GM18520 (cell line): ENCODE measurements around the gene PPP2R2C.

Experiments used
- ATAC-seq: cut with Tn5 transposase; IDR thresholded peaks from one replicate; pipeline ENCODE4 v1.9.1; 2021; ENCODE audit not compliant: unreplicated experiment

The PPP2R2C gene

DNA sequence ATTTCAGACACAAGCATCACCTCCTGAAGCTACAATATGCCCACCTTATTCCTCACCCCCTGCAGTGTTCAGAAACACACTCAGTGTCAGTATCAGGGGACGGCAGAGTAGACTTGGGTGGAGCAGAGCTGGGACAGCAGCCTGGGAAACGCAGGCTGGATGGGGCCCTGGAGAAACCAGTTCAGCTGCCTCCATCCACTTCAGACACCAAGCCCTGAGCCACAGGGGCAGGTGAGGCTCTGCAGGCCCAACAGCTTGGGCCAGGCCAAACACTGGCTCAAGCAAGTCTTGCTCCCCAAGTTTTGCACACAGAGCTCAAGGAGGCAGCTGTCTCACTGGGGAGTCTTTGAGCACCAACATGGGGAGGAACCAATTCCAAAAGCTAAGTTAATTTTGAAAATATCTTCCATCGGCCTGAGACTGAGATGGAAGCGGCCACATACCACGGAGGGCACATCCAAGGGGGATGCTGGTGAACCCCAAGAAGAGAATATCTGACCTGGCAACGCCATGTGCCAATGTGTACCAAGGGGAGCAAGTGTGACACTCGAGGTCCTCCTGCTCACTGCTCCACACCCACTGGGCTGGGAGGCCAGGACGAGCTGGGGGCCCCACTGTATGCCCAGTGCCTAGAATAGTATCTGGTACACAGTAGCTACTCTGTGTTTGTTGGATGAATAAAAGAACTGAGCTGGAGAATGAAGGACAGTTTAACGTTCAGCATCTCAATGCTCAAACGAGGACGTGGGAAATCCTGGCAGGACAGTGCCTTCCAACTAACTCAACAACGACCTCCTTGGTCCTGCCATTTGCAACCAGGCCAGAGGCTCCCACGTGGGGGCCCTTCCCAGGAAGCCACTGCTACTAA lies 45.6 kb downstream of the PPP2R2C start:
- no peak for ATAC-seq

GRCh38 chr4:6425911-6426310 lies 46.5 kb downstream of the PPP2R2C start:
- no peak for ATAC-seq

GRCh38 chr4:6425336-6425735 lies 47.1 kb downstream of the PPP2R2C start:
- no peak for ATAC-seq

GRCh38 chr4:6424425-6424824 lies 48.0 kb downstream of the PPP2R2C start:
- ATAC-seq: no peak

DNA sequence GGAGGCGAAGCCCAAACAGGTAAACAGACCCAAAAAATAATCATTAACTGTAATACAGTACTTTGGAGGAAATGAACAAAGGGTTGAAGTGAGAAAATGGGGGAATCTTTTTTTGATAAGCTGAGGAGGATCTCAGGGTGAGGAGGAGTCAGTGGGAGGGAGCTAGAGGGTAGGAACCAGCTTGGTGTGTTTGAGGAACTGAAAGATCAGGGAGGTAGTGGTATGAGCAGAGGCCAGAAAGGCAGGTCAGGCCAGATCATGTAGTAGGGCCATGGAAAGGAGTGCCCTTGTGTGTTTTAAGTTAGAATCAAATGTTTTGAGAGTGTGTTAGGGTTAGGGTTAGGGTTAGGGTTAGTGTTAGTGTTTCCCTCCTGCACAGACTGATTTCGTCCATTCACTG lies 48.8 kb downstream of the PPP2R2C start:
- peak; percentile 69 for ATAC-seq

- ATAC-seq: no peak
These were observed 49.5 kb downstream of the PPP2R2C start for GRCh38 chr4:6422866-6423265.

DNA sequence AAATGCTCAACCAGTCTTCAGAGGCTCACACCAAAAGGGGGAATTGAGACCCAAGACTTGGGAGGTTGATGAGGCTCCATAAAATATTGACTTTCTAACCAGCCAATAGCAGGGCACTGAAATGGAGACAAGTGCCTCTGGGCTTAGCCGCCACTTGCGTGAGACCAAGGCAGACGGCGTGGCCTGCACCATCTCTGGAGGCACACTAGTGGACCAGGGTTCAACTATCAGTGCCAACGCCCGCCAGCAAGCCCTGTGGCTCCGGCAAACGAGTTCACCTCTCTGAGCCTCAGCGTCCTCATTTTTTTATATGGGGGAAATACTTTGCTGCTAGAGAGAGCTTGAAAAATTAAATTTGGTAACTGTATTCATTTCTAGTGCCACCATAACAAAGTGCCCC lies 50.3 kb downstream of the PPP2R2C start:
- ATAC-seq: no peak

GRCh38 chr4:6421397-6421796 lies 51.0 kb downstream of the PPP2R2C start:
- no peak for ATAC-seq

DNA sequence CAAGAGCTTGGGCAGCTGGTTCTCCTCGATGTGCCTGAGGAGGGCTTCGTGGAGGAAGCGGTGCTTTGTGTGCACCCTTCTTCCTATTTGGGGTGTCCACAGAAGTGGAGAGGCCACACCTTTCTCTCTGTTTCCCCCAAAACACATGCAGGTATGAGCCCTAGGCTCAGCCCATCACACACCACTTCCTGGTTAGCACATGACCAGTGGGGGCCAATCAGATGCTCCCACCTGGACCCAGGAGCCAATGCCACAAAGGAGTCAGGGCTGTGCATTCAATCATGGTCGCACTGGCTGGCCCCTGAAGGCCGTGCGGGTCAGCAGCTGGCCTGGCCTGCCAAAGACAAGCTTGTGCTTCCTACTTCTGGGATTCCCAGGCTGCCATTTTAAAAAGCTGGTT lies 51.4 kb downstream of the PPP2R2C start:
- ATAC-seq: no peak

- ATAC-seq: no peak
These were observed 52.4 kb downstream of the PPP2R2C start for GRCh38 chr4:6420036-6420435.

GRCh38 chr4:6419452-6420028 lies 52.9 kb downstream of the PPP2R2C start:
- no peak for ATAC-seq

DNA sequence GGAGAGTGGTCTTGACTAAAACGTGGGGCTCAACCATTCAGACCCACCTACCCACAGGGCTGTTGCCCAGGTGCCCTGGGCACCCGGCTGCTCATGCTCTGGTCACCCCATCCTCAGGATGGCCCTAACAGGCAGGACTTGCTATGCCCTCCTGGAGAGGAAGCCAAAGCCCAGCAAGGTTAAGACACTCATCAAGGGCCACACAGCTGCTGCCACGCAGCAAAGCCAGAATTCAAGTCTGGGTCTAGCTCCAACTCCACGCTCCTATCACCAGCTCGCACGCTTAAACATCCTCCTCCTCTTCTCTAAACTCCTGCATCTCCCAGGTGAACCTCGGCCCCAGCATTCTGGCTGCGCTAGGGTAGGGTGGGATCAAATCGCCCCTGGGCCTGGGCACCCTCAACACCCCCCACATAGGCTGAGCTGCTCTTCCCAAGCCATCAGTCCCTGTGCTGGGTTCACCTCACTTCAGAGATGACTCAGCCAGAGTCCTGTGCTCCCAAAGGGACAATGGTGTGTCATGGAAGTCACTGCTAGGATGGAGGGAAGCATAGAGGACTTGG lies 54.1 kb downstream of the PPP2R2C start:
- ATAC-seq: no peak

DNA sequence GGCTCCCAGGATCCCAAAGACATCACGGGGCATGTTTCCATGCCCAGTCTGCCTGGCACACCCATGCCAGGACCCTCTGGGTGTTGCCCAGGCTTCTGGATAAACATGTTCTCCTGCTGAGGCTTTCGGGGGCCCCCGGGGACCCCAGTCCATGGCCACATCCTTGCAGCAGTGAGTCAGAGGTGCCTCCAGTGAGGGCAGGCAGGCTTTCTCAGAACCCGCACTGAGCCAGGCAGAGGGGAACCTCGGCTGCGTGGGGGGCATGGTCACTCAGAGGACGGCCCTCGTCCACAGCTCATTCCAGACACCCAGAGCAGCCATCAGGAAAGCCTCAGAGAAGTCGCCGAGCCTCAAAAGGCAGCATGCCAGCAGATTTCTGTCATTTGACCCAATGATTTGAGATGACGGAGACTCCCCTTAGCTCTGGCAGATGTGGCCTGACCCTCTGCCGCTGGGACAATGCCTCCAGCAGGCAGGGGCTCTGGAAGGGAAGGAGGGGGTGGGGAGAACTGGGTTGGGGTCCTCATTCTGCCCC lies 54.8 kb downstream of the PPP2R2C start:
- no peak for ATAC-seq

GRCh38 chr4:6416518-6417286 lies 55.7 kb downstream of the PPP2R2C start:
- ATAC-seq: no peak

GRCh38 chr4:6415031-6415705 lies 57.2 kb downstream of the PPP2R2C start:
- ATAC-seq: no peak

GRCh38 chr4:6414578-6414977 lies 57.8 kb downstream of the PPP2R2C start:
- ATAC-seq: no peak

- no peak for ATAC-seq
These were observed 61.8 kb downstream of the PPP2R2C start for GRCh38 chr4:6410664-6411063.

DNA sequence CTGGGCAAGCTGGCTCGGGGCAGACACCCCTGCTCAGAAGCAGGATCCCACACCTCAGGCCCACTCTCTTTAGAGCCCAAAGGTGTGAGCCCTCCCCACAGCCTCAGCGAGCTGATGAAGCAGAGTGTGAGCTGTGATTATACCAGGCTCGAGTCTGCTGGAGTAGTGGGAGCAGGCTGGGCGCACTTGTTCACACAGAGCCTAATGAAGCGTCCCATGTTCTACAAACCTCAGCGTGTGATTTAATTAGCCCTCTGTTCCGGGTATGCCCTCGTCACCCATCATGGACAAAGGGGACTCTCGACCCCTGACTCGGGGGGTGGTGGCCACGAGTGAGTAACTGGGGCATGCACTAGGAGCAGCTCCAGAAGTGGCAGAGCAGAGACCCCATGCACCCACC lies 62.3 kb downstream of the PPP2R2C start:
- no peak for ATAC-seq

GRCh38 chr4:6409381-6409780 lies 63.0 kb downstream of the PPP2R2C start:
- no peak for ATAC-seq

GRCh38 chr4:6408263-6408662 lies 64.2 kb downstream of the PPP2R2C start:
- no peak for ATAC-seq

- no peak for ATAC-seq
These were observed 67.1 kb downstream of the PPP2R2C start for GRCh38 chr4:6405397-6405706.
